B cell (primary cell): ENCODE results near the gene NWD2. TPM values are rescaled to one million over a fixed set of nuclear protein-coding genes. Genes with fewer than 3 reads are reported as not detected.

Experiments
- ATAC-seq: fragments of 200-7000 bp; cut with Tn5 transposase; one replicate; pipeline ENCODE4 v1.10.0; 2021; ENCODE audit warnings: low read depth, mild to moderate bottlenecking, moderate number of reproducible peaks, moderate library complexity
- CTCF ChIA-PET: fragments of 350-600 bp; sonication (Branson Sonifier 250); formaldehyde crosslinking; loops from one replicate; lab custom pipeline; 2021; ENCODE audit warnings: antibody characterized with exemption, inconsistent platforms; lab: Charles Lee
- POLR2A ChIA-PET: fragments of 350-600 bp; sonication (Branson Sonifier 250); formaldehyde crosslinking; loops from one replicate; lab custom pipeline; 2021; ENCODE audit warnings: antibody characterized with exemption; lab: Charles Lee
- DNase-seq: peaks from one replicate; pipeline ENCODE4 v3.0.0; 2013
- H2AFZ ChIP-seq: 2 replicates; pipeline ENCODE4 v1.6.1; 2012; ENCODE audit warnings: mild to moderate bottlenecking, low read depth, low read length; ENCODE audit not compliant: insufficient read depth, poor library complexity, severe bottlenecking
- H3K27ac ChIP-seq, 2 donors: 1 replicate in 1 of 2; 2 replicates in 1 of 2; pipeline ENCODE4 v1.5.1; 2012 to 2013; ENCODE audit warnings: low read length in 2 of 2, mild to moderate bottlenecking in 2 of 2, moderate library complexity in 1 of 2
- H3K27me3 ChIP-seq, 4 experiments: fragments of 200-600 bp in 1 of 4; sonication (generic) in 1 of 4; replicated peaks in 1 of 4; 1 replicate in 2 of 4; 2 replicates in 2 of 4; pipeline versions ENCODE4 v1.6.1 to v1.7.0; 2013 to 2016; ENCODE audit warnings: low read length in 3 of 4, mild to moderate bottlenecking in 2 of 4, mixed read lengths in 1 of 4, moderate library complexity in 1 of 4; ENCODE audit not compliant: insufficient read depth in 4 of 4, control insufficient read depth in 3 of 4; ENCODE audit errors: control extremely low read depth in 1 of 4
- H3K36me3 ChIP-seq, 2 experiments: replicated peaks in 1 of 2; 1 replicate in 1 of 2; 2 replicates in 1 of 2; pipeline versions ENCODE4 v1.6.1 to v1.7.1; 2013; ENCODE audit warnings: low read length in 1 of 2; ENCODE audit not compliant: insufficient read depth in 2 of 2, control insufficient read depth in 1 of 2; ENCODE audit errors: control extremely low read depth in 1 of 2, extremely low read depth in 1 of 2
- H3K4me1 ChIP-seq, 2 donors: fragments of 200-600 bp in 1 of 2; sonication (generic) in 1 of 2; 1 replicate in 1 of 2; 2 replicates in 1 of 2; pipeline versions ENCODE4 v1.5.1 to v1.6.1; 2013 to 2017; ENCODE audit warnings: low read length in 2 of 2; ENCODE audit not compliant: control insufficient read depth in 2 of 2, insufficient read depth in 2 of 2
- H3K4me2 ChIP-seq: replicated peaks from 2 replicates; pipeline ENCODE3; 2012; ENCODE audit warnings: mild to moderate bottlenecking, low read depth, low read length; ENCODE audit not compliant: poor library complexity, severe bottlenecking
- H3K4me3 ChIP-seq, 5 experiments: fragments of 200-600 bp in 1 of 5; sonication (generic) in 1 of 5; 1 replicate in 3 of 5; 2 replicates in 2 of 5; pipeline versions ENCODE4 v1.5.1 to v1.7.0; 2011 to 2016; ENCODE audit warnings: low read length in 4 of 5, mild to moderate bottlenecking in 4 of 5, low read depth in 2 of 5, control low read depth in 1 of 5, moderate library complexity in 1 of 5; ENCODE audit not compliant: insufficient read depth in 1 of 5; ENCODE audit errors: control extremely low read depth in 1 of 5, extremely low read depth in 1 of 5
- H3K79me2 ChIP-seq: fragments of 200-600 bp; sonication (generic); one replicate; pipeline ENCODE4 v1.6.0; 2016; ENCODE audit warnings: low read length; ENCODE audit not compliant: control insufficient read depth, insufficient read depth
- H3K9ac ChIP-seq: fragments of 200-600 bp; sonication (generic); 2 replicates; pipeline ENCODE4 v1.6.1; 2017; ENCODE audit warnings: mild to moderate bottlenecking, low read length, moderate library complexity
- H3K9me3 ChIP-seq, 3 donors: one replicate each; pipeline versions ENCODE4 v1.6.1 to v1.7.1; 2013; ENCODE audit warnings: low read length in 2 of 3; ENCODE audit not compliant: control insufficient read depth in 2 of 3, insufficient read depth in 1 of 3; ENCODE audit errors: control extremely low read depth in 1 of 3
- H4K20me1 ChIP-seq: 2 replicates; pipeline ENCODE4 v1.6.0; 2012; ENCODE audit warnings: mild to moderate bottlenecking, low read length; ENCODE audit not compliant: insufficient read depth, control insufficient read depth, poor library complexity, severe bottlenecking
- H3K27ac Mint-ChIP-seq: one replicate; pipeline ENCODE4 v1.8.0; 2021; ENCODE audit warnings: mixed read lengths
- H3K27me3 Mint-ChIP-seq: one replicate; pipeline ENCODE4 v1.8.0; 2021; ENCODE audit warnings: mixed read lengths
- H3K4me1 Mint-ChIP-seq: one replicate; pipeline ENCODE4 v1.8.0; 2021; ENCODE audit warnings: mixed read lengths
- H3K4me3 Mint-ChIP-seq: one replicate; pipeline ENCODE4 v1.8.0; 2021; ENCODE audit warnings: mixed read lengths
- H3K9me3 Mint-ChIP-seq: one replicate; pipeline ENCODE4 v1.8.0; 2022; ENCODE audit warnings: mixed read lengths; ENCODE audit not compliant: insufficient read depth
- CTCF ChIP-seq: fragments of 200-600 bp; IDR thresholded peaks from one replicate; pipeline ENCODE4 v1.8.0; 2022; ENCODE audit warnings: antibody characterized with exemption, mild to moderate bottlenecking
- EZH2 ChIP-seq: IDR thresholded peaks from 2 replicates; pipeline ENCODE4 v1.6.1; 2012; ENCODE audit warnings: borderline replicate concordance, low read depth, mild to moderate bottlenecking, moderate library complexity, low read length; ENCODE audit not compliant: insufficient read depth, poor library complexity, severe bottlenecking
- WGBS: methylation state at CpG from one replicate; pipeline ENCODE4 v1.1.5; 2013; ENCODE audit warnings: missing lambda C conversion rate; ENCODE audit not compliant: insufficient coverage; 5-methylcytosine and 5-hydroxymethylcytosine counted together
- intact Hi-C: fragments of 100-400 bp; cut with micrococcal nuclease; formaldehyde crosslinking; loops from one replicate; pipeline ENCODE4 v1.10.0; 2022
- polyA plus RNA-seq: library from polyadenylated mRNA; depleted of rRNA; stranded (reverse); fragments of >200 nt; gene quantifications from 2 replicates; pipeline ENCODE4 v1.2.3, GENCODE V29; 2012
- total RNA-seq, 2 donors: library from RNA; stranded (reverse); fragments of 120-200 nt in 1 of 2; gene quantifications; 1 replicate in 1 of 2; 2 replicates in 1 of 2; pipeline versions ENCODE4 v1.2.3 to v1.2.4, GENCODE V29; 2013 to 2022

Gene NWD2
- total and polyA plus RNA-seq, 2 donors (not counting 1 experiment from before 2014, with no cell fraction given), result not detected

GRCh38 chr4:37423310-37423709 is 178.8 kb downstream of the NWD2 start:
- no peaks in the 10 kb centered on the region for H3K4me1 Mint-ChIP-seq

GRCh38 chr4:37424753-37425152 is 180.2 kb downstream of the NWD2 start:
- intact Hi-C loops, result no loop called here
- Histone ChIP-seq H3K9me3 (no peaks in the 10 kb centered on the region), H2AFZ (no peak overlapping the region), H3K4me2 (no peak overlapping the region), H3K9ac (no peak overlapping the region), H3K27ac (no peak overlapping the region), H4K20me1 (no peaks in the 10 kb centered on the region), H3K4me1 (no peaks in the 10 kb centered on the region), H3K27me3 (peaks cover 0 to 12% (median 2%) of the 10 kb centered on the region in 4 experiments), H3K79me2 (no peaks in the 10 kb centered on the region), H3K4me3 (no peak overlapping the region), H3K36me3 (no peaks in the 10 kb centered on the region)
- Mint-ChIP-seq H3K27me3 (peaks cover 11% of the 10 kb centered on the region), H3K4me1 (no peaks in the 10 kb centered on the region), H3K27ac (no peak overlapping the region), H3K9me3 (no peaks in the 10 kb centered on the region), H3K4me3 (no peak overlapping the region)
- POLR2A ChIA-PET, result no interaction called here
- no peak for DNase-seq
- ATAC-seq, result no peak
- TF ChIP-seq CTCF (no peak), EZH2 (no peak)
- CTCF ChIA-PET, result interaction anchor here (0.6 to 1.5 kb wide), 3 partner anchors 10 to 32 kb away, joined by 3 read pairs; no protein-coding TSS in a partner anchor

More at GRCh38 chr4:37423310-37423709, 178.8 kb downstream of the NWD2 start:
- Mint-ChIP-seq H3K9me3 (no peaks in the 10 kb centered on the region), H3K27ac (no peak overlapping the region), H3K4me3 (no peak overlapping the region), H3K27me3 (peaks cover 11% of the 10 kb centered on the region)
- H3K4me1 ChIP-seq, result no peaks in the 10 kb centered on the region
- H3K79me2 ChIP-seq, result no peaks in the 10 kb centered on the region
- intact Hi-C loops, result no loop called here
- no peak overlapping the region for H3K4me2 ChIP-seq
- H3K27ac ChIP-seq, result no peak overlapping the region
- TF ChIP-seq EZH2 (no peak), CTCF (no peak)
- no peaks in the 10 kb centered on the region for H3K36me3 ChIP-seq
- DNase-seq (no peak), ATAC-seq (no peak)
- H3K9ac ChIP-seq, result no peak overlapping the region
- ChIA-PET CTCF (no interaction called here), POLR2A (no interaction called here)
- H2AFZ ChIP-seq, result no peak overlapping the region
- peaks cover 0 to 12% (median 2%) of the 10 kb centered on the region in 4 experiments for H3K27me3 ChIP-seq
- H3K4me3 ChIP-seq, result no peak overlapping the region
- H3K9me3 ChIP-seq, result no peaks in the 10 kb centered on the region
- WGBS, result 100% methylated on average over 4 of the region's 5 CpGs
- no peaks in the 10 kb centered on the region for H4K20me1 ChIP-seq
